CD4-positive, alpha-beta T cell treated with Interferon alpha-2 for 1 hour (primary cell): ENCODE results near the gene FGF13.

ENCODE experiments used
- DNase-seq, 2 donors: peaks; one replicate each; pipeline ENCODE4 v3.0.0-alpha.2; 2020 to 2022

FGF13 gene

DNA sequence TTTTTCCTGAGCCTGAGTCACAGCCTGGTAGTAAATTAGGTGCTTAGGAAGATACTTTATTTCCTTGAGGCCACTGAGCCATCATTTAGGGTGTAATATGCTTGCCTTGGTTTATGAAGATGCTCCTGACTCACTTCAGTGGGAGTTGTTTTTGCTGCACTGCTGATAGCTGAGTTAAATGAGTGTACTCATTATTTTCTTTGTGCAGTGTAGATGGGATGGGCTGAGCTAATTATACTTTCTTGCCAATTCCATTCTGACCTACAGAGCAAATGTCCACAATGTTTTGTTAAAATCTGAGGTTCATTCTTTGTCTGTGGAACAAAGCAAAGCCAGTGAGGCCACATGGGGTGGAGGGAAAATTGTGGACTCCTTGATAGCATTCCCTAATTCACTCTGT lies 60.0 kb downstream of the FGF13 start:
- DNase-seq, result no peak

DNA sequence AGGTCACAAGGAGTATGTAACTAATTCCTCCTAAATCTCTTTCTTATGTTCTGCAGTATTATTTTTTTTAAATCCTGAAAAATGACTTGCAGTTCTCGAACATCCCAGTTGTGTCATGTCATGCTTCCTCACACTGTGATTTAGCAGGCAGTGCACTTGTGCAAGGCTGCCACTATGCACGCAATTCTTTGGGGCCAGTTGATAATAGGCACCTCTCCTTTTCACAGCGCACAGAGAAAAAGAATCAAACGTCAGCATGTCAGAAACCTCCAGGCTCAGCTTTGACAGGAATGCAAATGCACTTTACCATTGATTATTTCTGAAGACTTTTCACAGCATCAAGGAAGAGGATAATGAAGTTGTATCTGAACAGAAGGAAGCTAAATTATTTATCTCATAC lies 62.9 kb downstream of the FGF13 start:
- DNase-seq, result no peak

DNA sequence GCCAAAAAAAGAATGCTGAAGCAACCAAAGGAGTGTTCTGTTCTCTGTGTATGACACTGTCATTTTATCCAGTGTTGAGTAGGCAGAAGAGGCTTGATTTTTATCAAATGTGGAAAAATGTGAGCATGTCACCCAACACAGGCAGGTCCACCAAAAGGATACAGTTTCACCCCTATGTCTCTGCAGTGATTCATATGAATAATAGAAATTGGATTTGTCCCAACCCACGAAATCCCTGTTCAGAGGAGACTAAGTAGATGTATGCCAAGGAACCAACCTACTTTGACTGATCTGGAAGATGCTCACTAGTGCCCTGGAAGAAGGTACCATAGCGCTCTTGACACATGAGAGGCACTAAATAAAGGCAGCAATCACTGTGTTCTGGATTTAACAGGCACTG lies 72.5 kb downstream of the FGF13 start:
- no peak for DNase-seq
